Bone marrow (tissue), 2 donors: ENCODE data around the gene SLC46A2.

Experiments
- DNase-seq, 2 donors: peaks; one replicate each; lab custom pipeline; 2025; lab: John Stamatoyannopoulos, UW

Gene SLC46A2

DNA sequence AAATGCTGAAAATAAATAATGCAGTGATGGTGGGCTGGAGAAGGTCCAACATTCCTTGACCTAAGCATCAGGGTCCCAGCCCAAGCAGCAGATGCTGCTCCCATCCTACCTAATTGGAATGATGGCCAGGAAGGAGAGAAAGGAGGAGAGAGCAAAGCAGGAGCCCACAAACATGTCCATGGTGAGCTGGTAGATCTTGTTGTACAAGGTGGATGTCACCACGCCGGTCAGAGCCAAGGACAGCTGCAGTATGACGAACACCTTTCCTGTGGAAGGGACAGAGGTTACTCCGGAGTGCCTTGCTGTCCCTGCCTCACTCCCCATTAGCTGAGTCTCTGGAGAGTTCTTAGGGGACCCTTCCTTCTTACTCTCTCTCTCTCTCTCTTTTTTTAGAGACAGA is 4.3 kb downstream of the SLC46A2 start:
- no peak for DNase-seq

DNA sequence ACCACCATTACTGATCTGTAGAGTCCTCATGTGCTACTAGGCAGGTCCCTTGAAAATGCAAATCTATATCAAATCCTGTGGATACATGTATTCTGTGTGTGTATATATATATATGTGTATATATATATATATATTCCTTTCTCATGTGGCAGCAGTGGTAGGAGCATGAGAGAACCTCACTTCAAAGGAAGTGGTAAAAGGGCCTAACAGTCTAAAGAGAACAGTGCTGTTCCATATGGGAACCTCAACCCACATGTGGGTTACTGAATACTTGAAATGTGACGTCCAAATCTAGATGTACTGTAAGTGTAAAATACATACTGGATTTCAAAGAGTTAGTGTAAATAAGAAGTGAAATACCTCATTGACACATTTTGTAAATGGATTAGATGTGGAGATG is 5.4 kb downstream of the SLC46A2 start:
- DNase-seq = no peak

DNA sequence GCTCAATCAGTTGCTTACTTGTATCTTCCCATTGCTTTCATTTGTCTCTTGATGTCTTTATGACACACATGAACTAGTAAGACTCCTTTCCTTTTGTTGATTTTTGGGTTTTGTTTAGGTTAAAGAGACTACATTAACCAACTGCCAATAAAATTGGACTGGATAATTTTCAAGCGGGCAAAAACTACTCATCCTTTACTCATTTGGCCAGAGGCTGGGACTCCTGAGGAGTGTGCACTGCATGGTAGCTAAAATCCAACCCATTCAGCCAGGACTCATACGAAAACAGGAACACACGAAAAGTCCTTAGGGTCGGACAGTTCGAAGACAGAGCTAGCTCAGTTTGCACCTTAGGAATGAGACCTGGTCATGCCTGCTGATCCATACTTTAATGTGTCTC is 6.0 kb downstream of the SLC46A2 start:
- no peak for DNase-seq

DNA sequence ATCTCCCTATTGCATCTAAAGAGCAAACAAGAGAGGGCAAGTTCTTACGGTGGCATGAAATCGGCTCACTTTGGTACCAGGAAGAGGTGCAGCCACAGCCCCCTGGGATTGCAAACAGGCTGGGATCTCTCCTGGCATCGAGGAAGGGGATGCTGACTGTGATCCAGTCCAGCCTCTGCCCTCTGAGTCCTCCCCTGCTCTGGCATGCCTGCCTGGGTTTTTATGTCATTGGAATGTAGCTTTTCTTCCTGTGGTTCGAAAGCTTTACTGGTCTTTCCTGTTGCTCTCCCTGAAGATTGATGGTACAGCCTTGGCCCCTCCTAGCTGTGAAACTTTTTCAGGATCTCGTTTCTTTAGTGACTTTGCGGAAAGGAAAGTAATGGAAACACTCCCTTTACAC is 6.6 kb downstream of the SLC46A2 start:
- no peak for DNase-seq

DNA sequence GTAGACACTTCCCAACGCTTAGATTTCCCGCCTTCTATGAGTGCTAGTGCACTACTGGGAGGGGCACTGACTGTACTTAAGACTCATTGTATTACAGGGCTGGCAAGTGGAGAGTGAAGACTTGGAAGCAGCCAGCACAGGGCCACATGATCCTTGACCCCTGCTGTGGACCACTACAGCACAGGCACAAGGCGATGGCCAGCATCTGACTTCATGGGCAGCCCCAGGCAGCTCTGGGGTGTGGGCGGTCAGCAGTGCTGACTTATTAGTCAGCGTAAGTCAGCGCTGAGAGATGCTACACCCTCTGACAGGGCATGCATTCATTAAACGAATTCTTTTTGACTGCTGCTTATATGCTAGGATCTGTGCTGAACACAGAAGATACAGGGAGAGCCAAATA is 9.3 kb downstream of the SLC46A2 start:
- DNase-seq = no peak

DNA sequence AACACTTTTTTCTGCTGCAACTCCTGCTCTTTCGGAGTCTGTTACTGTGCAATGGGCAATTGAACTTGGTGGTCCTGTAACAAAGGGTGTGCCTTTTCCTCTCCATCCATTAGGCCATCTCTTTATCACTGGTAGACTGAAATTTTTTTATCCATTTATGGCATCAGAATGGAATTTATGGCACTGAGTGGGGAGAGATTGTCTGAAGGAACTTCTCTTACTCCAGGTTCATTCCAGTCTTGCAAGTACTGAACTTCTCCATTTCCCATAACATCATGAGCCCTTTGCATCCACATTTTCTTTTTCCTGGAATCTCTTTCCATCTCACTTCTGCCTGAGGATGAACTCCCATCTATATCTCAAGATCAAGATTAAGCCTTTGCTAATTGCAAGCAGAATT is 10.0 kb downstream of the SLC46A2 start:
- no peak for DNase-seq

DNA sequence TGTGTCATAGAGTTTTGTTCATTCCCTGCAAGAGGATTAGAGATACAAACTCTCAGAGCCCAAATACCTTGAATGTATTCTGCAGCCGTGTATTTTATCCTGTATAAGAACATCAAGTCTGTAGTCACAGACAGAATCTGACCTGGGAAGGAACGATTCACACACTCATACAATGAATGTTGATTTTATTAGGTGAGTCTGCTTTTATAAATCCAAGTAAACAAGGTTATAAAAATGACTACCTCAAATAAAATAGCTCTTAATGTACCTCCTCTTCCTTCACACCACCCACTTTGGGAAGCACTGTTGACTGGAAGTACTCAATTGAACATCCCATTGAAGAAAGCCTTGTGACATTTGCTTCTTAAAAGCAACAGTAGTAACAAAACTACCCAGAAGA is 11.9 kb downstream of the SLC46A2 start:
- no peak for DNase-seq

DNA sequence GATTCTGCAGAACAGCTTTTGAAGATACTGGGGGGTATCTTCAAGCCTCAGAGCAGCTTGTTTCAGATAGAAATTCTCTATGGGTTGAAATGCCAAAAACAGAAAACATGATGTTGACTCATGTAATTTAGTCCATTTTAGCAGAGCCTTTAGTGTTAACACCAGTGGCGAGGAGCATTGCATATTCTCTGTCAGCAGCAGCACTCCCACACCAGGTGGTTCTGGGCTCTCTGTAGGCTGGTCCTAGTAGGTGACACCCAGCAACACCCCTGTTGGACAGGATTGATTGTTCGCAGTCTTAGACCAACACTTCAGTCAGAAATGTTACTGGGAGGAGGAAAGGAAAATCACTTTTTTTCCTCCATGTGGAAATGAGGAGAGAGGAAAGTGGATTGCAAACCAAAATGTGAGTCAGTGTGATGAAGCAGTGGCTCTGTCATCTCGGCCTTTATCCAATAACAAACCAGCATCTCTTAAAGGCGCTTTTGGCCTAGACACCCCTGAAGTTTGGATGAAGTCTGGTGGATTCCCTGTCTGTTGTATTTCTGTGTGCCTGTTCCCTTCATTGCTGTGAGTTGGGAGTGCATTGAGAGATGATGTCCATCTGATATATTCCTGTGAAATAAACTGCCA is 16.8 kb downstream of the SLC46A2 start:
- DNase-seq = no peak

DNA sequence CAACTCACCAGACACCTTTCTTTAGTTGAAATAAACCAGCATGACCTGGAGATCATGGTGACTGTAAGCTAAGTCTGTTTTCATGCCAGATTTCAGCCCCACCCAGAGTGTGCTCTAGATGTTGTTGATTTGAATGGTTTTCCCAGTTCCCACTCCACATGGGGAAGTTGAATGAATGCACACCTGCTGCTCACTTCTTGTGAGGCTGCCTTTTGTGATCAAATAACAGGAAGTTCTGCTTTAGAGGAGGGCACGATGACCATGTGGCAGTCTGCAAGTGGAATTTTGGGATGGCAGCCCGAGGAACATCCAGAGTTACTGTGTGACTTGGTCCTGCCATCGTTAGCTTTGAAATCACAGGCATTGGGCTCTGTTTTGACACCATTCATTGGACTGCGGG is 18.7 kb downstream of the SLC46A2 start:
- no peak for DNase-seq

DNA sequence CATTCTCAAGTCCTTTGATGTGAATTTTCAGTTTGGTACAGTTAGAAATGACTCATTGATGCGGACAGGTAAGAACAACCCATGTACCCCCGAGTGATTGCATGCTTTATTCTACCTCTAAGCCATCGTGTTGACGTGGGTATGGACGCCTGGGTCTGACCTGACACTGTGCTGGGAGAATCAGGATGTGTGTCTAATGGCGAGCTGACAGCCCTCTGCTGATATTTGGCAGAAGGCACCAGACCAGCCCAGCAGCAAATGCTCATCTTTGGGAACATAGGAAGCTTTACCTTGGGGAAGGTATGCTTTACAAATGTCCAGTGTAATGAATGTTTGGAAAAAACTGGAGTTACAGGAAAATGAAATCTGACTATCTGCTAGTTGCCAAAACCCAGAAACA is 20.1 kb downstream of the SLC46A2 start:
- DNase-seq = no peak

DNA sequence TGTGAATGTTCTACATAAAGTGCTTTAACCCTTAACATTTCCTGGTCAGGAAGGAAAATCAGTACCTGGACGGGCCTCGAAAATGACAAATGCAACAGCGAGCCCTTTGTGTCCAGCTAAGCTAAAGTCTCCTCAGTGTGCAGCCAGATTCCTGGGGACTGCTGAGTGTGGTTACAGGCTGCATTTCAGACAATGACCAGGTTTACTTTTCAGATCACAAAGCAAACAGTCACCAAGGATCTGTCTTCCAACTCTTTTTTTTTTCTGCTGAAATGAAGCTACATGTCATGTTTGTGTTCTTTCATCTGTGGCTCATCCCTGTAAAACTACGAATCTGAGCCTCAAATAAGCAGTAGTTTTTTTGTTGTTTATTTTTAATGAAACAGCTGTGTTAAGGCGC is 20.8 kb downstream of the SLC46A2 start:
- DNase-seq = no peak

DNA sequence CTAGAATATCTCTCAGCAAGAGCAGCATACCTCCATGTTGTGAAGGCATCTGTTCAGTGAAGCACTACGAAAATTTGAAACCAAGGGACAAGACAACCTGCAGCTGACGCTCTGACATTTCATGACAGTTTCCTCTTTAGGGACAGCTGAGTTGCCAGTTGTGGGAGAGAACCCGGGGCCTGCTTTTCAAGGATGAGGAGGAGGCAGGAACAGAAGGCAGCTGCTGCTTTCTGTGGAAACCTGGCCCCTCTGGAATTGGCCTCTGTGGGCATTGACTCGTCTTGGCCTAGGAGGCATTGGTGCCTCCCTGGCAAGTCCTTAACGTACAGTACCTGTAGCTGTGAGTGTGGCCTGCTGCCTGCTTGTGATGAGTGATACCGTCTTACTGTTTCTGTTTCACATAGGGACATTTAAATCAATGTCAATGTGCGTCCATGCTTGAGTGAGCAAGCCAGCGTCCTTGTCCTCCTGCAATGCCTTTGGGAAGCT is 21.6 kb downstream of the SLC46A2 start:
- DNase-seq = no peak

DNA sequence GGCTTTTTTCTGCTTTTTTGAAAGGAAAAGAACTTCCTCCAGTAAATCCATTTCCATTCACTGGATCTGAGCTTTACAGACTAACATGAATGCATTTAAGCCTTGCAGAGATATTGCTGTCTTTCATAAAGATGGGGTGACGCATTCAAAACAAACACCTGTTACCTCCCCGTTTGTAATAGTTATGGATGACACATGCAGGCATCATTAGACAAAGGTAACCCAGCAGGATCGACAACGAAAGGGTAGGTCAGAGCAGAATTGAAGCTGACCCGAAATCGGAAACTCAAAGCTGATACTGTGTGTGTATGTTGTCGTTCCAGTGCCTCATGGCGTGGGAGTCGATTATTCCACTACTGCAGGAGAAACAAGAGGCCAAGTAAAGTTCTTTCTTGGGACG is 22.2 kb downstream of the SLC46A2 start:
- DNase-seq = no peak

DNA sequence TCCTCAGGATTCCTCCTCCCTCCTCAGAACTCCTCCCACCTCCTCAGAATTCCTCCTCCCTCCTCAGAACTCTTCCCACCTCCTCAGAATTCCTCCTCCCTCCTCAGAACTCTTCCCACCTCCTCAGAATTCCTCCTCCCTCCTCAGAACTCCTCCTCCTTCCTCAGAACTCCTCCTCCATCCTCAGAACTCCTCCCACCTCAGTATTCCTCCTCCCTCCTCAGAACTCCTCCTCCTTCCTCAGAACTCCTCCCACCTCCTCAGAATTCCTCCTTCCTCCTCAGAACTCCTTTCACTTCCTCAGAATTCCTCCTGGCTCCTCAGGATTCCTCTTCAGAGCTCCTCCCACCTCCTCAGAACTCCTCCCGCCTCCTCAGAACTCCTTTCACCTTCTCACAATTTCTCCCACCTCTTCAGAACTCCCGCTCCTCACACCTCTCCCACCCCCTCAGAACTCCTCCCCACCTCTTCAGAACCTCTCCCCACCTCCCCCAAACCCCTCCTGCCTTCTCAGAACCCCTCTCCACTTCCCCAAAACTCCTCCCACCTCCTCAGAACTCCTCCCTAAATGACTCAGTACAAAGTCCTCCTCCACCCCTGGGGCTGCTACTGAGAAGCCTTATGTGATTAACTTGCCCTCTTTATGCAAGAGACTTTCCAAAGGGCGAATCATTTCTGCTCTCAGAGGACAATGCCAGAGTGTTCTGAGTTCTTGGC is 23.2 kb downstream of the SLC46A2 start:
- peak in 1 of 2 donors; percentile 23 for DNase-seq

DNA sequence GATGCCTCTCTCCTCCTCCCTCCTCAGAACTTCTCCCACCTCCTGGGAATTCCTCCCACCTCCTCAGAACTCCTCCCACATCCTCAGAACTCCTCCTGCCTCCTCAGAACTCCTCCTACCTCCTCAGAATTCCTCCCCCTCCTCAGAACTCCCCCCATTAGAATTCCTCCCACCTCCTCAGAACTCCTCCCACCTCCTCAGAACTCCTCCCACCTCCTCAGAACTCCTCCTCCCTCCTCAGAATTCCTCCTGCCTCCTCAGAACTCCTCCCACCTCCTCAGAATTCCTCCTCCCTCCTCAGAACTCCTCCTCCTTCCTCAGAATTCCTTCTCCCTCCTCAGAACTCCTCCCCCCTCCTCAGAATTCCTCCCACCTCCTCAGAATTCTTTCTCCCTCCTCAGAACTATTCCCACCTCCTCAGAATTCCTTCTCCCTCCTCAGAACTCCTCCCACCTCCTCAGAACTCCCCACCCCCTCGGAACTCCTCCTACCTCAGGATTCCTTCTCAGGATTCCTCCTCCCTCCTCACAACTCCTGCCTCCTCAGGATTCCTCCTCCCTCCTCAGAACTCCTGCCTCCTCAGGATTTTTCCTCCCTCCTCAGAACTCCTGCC is 23.9 kb downstream of the SLC46A2 start:
- no peak for DNase-seq

DNA sequence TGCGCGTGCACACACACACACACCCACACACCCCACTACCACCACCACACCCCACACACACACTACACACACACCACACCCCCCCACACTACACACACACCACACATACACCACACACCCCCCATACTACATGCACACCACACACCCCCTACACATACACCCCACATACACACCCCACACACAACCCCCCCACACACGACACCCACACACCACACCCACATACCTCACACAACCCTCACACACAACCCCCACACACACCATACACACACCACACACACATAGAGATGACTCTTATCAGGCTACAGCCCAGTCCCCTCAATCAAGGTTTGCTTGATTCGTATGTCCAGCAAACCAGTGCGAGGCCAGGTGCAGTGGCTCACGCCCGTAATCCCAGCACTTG is 25.7 kb downstream of the SLC46A2 start:
- DNase-seq = no peak

DNA sequence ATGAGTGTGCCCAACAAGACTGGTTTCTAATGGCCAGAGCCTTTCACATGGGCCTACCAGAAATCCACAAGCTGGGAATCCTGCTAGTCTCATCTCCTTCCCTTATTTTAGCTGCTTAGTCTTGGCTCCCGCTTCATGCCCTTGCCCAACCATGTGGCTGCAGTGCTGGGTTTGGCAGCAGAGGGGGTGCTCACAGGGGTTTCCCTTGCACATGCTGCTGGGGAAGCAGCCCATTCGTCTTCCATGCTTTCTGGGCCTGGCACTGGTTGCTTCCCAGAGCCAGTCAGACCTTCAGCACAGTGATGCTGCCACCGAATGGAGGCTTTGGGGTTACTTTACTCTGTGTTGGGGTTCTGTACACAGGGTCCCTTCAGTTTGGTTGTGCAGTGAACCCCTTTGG is 26.3 kb downstream of the SLC46A2 start:
- DNase-seq = no peak

DNA sequence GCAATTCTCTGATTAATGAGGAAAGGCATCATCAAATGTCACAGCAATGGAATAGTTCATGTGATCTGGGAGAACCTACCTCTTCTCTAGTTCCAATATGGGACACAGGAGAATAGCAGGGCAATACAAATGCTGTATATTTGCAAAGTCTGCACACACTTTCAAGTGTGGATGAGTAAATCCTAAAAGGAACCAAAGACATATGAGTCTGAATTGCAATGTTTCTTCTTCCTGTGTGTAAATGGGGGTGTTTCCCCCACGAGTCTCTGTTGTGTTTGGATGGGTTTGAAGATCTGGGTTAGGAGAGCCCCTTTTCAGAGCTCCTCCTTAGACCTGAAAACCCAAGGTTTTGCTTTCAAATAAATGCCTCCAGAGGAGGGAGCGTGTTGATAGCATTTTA is 26.9 kb downstream of the SLC46A2 start:
- no peak for DNase-seq

DNA sequence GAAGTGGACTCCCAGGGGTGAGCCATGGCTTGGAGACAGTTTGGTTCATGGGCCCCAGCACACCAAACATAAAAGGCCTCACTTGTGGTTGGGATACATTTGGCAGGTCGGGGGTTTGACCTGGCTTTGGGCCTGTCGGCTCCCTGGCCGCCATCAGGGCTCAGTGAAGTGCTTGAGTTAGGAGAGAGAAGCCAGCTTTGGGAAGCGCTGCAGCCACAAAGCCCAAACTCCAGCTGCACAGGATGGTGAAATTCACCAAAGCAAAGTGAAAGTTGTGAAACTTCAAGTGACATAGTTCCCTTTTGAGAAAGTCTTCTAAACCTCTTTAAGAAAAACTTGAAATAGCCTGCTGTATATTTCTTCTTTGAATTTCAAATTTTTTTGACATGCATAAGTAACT is 27.5 kb downstream of the SLC46A2 start:
- DNase-seq = peak; percentile 20 to 27

DNA sequence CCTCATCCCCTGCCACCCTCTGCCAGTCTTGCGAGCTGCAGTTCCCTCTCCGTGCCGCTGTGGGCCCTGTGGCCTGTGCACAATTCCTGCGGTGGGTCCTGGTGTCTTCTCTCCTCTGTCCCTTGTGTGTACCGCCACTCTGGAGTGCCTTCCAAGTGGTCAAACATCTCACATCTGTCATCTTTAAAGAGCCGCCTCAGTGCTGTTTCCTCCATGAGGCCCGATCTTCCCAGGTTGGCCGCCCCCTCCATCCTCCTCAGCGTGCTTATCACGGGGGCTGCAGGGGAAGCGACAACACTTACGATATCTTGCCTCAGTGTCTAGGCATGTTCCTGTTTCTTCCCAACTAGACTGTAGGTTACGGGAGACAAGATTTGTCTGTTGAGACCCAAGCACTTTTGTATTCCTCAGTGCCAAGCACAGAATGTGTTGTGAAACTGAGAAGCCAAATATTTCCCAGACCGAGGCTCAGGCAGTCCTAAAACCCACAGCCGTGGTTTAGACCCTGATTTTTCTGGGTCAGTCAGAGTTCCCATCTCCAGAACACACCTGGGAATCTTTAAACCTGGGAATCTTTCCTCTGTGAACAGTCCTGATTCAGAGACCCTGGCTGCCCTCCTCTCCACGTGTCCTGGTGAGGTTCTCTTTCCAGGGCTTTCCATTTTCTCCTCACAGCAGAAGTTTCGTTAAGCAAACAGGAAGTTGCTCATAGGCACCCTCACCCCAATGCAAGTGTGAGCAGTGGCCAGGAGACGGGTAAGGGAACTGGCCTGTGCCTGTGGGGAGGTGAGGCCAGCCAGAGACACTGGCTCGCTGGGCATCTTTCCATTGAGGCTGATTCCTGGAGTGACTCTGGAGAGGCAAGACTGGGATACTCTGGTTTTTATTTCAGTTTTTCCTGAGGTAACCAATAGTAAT is 28.8 kb downstream of the SLC46A2 start:
- DNase-seq = peak in 1 of 2 donors; percentile 24

DNA sequence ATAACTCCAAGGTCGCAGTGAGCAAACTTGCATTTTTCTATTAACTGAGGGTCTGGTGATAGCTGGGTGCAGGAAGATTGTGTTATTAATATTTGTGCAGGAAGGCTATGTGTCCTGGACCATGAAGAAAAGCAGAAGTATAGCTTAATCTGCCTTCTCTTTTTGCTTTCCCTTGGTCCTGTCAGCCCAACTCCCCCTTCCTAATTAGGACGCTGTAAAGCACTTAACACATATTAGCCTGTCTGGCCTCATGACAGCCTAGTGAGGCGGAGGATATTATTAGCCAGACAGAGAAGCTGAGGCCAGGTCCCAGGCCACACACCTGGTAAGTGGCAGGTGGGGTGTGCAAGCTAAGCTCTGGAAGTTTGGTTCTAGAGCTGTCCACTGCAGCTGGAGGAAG is 29.5 kb downstream of the SLC46A2 start:
- DNase-seq = no peak

DNA sequence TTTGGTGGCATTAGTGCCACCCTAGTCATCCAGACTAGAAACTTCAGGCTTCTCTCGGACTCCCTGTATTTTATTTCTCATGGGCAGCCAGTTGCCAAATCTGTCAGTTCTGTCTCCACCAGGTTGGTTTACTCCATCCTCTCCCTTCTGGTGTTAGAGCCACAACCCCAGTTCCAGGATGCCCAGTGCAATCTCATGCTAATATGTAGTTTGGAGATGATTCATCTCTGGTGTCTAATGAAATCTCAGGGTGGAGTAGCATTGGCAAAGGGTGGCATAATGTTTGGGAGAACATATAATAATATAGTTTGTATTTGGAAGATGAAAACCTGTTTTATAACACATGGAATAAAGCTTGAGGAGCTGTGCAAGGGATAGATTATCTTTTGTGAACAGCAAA is 30.2 kb downstream of the SLC46A2 start:
- no peak for DNase-seq
